HG02642 (cell line): ENCODE data around the gene NTRK2.

Experiments
- ATAC-seq: cut with Tn5 transposase; IDR thresholded peaks from one replicate; pipeline ENCODE4 v1.9.1; 2021; ENCODE audit warnings: mild to moderate bottlenecking; ENCODE audit not compliant: unreplicated experiment, poor library complexity

NTRK2 gene

GRCh38 chr9:84679571-84679970 lies 10.0 kb downstream of the NTRK2 start:
- ATAC-seq: no peak

GRCh38 chr9:84681516-84682285 lies 12.2 kb downstream of the NTRK2 start:
- ATAC-seq: no peak

GRCh38 chr9:84686068-84686467 lies 16.5 kb downstream of the NTRK2 start:
- no peak for ATAC-seq

- ATAC-seq: no peak
These were observed 19.4 kb downstream of the NTRK2 start for GRCh38 chr9:84688956-84689355.

- no peak for ATAC-seq
These were observed 22.1 kb downstream of the NTRK2 start for GRCh38 chr9:84691634-84692033.

- ATAC-seq: peak; percentile 86
These were observed 24.7 kb downstream of the NTRK2 start for GRCh38 chr9:84694248-84694647.

GRCh38 chr9:84697042-84697441 lies 27.5 kb downstream of the NTRK2 start:
- no peak for ATAC-seq

- ATAC-seq: no peak
These were observed 28.1 kb downstream of the NTRK2 start for GRCh38 chr9:84697509-84698114.

GRCh38 chr9:84698323-84698722 lies 28.8 kb downstream of the NTRK2 start:
- no peak for ATAC-seq

GRCh38 chr9:84699984-84700383 lies 30.5 kb downstream of the NTRK2 start:
- no peak for ATAC-seq

GRCh38 chr9:84701801-84702200 lies 32.3 kb downstream of the NTRK2 start:
- ATAC-seq: peak; percentile 86

- ATAC-seq: no peak
These were observed 32.9 kb downstream of the NTRK2 start for GRCh38 chr9:84702471-84702870.

GRCh38 chr9:84703793-84704192 lies 34.3 kb downstream of the NTRK2 start:
- no peak for ATAC-seq

- ATAC-seq: no peak
These were observed 35.6 kb downstream of the NTRK2 start for GRCh38 chr9:84705128-84705527.

- no peak for ATAC-seq
These were observed 38.9 kb downstream of the NTRK2 start for GRCh38 chr9:84708400-84708799.

- ATAC-seq: no peak
These were observed 39.5 kb downstream of the NTRK2 start for GRCh38 chr9:84709056-84709455.

GRCh38 chr9:84710701-84711397 lies 41.3 kb downstream of the NTRK2 start:
- ATAC-seq: no peak

- no peak for ATAC-seq
These were observed 41.9 kb downstream of the NTRK2 start for GRCh38 chr9:84711398-84711777.

- no peak for ATAC-seq
These were observed 42.4 kb downstream of the NTRK2 start for GRCh38 chr9:84711936-84712335.

- no peak for ATAC-seq
These were observed 46.7 kb downstream of the NTRK2 start for GRCh38 chr9:84716217-84716616.

- ATAC-seq: no peak
These were observed 48.9 kb downstream of the NTRK2 start for GRCh38 chr9:84718476-84718875.
